GM13976 (cell line): ENCODE results near the gene PTF1A.

Experiments used
- DNase-seq: peaks from one replicate; pipeline ENCODE4 v3.0.0; 2012; ENCODE audit warnings: low spot score
- in situ Hi-C: fragments of 300-500 bp; cut with MboI; formaldehyde crosslinking; loops from one replicate; pipeline ENCODE4 v1.12.0; 2022; ENCODE audit warnings: low sequenced_read_pairs, mixed read lengths, inconsistent platforms; ENCODE audit not compliant: unreplicated experiment
- TF ChIP-seq, protein P1 (sequence below): IDR thresholded peaks from 2 replicates; pipeline ENCODE4 v1.5.1; 2012; ENCODE audit warnings: borderline replicate concordance, mild to moderate bottlenecking; ENCODE audit not compliant: insufficient read depth; ENCODE audit errors: extremely low read depth, missing control alignments, control extremely low read depth

Gene PTF1A

DNA sequence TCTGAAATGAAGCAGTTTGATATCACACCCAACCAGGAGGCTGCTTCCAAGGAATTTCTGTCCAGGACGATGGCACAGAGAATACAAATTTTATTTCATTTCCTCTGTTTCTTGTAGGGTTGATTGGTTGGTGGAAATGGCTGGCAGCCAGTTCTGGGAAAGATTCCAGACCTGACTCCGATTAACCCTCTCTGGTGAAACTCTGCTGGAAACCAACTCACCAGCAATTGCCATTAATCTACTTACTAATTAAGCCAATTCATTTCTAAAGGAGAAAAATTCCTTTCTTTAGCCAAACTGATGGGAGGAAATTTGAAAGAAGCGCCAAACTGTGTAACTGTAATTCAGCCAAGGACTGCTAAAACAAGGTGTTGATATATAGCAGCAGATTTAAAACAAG is 10.7 kb downstream of the PTF1A start:
- in situ Hi-C loops, result no loop called here
- no peak for DNase-seq
- TF ChIP-seq, protein P1, sequence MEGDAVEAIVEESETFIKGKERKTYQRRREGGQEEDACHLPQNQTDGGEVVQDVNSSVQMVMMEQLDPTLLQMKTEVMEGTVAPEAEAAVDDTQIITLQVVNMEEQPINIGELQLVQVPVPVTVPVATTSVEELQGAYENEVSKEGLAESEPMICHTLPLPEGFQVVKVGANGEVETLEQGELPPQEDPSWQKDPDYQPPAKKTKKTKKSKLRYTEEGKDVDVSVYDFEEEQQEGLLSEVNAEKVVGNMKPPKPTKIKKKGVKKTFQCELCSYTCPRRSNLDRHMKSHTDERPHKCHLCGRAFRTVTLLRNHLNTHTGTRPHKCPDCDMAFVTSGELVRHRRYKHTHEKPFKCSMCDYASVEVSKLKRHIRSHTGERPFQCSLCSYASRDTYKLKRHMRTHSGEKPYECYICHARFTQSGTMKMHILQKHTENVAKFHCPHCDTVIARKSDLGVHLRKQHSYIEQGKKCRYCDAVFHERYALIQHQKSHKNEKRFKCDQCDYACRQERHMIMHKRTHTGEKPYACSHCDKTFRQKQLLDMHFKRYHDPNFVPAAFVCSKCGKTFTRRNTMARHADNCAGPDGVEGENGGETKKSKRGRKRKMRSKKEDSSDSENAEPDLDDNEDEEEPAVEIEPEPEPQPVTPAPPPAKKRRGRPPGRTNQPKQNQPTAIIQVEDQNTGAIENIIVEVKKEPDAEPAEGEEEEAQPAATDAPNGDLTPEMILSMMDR, result no peak

DNA sequence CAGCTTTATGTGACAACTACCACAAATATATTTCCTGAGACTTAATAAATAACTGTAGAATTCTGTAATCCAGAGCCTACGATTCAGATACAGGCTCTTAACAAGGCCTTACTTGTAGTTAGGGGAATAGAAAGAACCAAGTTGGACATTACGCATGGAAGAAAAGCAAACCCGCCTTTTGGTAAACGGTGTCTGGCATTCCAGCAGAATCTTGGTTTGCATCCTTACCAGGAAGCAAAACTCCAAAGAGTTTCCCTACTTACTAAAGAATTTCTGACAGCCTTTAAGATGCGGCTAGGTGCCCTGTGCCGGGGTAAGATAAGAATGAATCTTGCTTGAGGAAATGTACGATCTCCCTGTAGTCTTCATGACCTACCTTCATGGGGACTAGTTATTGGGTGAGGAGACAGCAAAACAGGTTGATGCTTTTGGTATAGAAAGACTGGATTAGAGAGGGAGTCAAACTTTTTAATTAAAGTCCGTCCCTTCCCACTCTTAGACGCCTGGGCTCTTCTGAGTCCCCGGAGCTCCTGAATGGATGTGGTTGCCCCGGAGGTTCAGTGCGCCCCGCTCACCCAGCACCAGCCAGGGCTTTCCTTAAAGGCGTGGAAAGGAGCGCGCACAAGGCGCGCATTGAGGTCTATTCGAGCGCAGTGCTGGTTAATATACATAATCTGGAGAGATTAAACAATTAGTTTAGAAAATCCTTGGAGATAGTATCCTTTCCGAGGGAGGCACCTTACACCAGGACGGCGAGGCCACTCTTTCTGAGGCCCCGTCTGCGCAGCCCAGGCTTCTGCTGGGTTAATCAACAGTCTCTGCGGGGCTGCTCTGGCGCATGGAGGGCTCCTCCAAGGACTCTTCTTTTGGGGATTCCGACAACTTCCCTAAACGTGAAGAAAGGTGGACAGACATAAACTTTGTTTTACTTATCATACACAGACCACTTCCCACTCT is 11.5 kb downstream of the PTF1A start:
- in situ Hi-C loops, result no loop called here
- DNase-seq, result no peak
- TF ChIP-seq, protein P1, result no peak

DNA sequence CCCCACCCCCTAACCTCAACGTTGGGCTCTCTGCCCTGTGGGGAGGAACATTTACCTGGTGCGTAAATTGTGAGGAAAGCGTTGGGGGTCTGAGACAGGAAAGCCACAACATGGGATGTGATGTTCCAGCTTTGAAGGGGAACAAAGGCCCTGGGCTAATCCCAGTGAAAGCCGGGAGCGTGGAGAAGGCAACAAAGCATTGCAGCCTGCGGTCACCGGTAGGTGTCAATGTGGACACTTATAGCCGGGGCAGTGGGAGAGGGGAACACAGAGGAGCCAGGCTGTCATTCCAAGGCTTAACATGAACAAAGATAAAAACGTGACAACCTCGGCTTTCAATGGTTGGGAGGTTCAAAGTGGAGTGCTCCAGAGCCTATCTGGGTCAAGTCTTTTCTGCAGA is 12.7 kb downstream of the PTF1A start:
- no peak for DNase-seq
- in situ Hi-C loops, result no loop called here

DNA sequence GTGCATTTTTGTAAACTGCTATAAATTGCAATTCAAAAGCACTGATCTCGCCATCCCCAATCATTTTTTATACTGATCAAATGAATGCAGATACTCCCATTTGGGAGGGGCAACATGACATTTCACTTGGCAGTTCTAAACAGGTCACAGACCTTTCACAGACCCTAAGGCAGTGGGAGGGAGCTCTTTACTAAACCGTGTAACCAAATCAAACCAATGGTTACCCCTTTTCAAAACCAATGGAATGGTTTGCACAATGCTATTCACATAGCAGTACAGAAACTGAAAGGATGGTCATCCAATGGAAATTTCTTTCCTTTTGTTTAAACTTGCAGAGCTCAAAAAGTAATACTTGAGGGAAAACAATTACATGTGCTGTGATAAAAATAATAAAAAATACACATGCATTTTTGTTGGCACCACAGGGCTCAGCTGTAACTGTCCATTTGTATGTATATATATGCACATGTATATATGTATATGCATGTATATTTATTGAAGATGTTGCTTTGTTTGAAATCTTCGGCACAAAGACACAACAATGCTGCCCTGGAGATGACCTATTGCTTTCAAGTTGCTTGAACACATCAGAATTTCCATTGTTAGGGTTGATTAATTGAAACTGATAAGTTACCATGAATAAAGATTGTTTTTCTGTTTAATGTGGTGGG is 14.0 kb downstream of the PTF1A start:
- TF ChIP-seq, protein P1, result no peak
- in situ Hi-C loops, result no loop called here
- DNase-seq, result no peak

More for the DNA sequence above, 12.7 kb downstream of the PTF1A start:
- TF ChIP-seq, protein P1, result no peak

DNA sequence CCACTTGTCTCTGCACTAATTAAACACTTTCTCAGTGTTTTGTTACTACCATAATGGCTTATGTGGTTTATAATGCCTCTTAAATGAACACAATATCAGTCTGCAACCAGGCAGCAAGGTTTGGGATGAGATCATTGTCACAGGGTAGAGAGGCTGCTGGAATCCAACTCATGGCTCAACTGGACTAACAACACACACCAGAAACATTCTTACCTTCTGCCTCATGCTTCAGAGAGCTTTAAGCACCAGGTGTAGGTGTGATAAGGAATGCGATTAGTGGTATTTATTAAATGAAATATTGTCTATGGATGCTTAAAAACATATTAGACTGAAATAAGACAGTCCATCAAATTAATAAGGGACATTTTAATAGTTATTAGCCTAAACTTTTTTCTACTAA is 25.4 kb downstream of the PTF1A start:
- TF ChIP-seq, protein P1, result no peak
- in situ Hi-C loops, result no loop called here
- DNase-seq, result no peak

DNA sequence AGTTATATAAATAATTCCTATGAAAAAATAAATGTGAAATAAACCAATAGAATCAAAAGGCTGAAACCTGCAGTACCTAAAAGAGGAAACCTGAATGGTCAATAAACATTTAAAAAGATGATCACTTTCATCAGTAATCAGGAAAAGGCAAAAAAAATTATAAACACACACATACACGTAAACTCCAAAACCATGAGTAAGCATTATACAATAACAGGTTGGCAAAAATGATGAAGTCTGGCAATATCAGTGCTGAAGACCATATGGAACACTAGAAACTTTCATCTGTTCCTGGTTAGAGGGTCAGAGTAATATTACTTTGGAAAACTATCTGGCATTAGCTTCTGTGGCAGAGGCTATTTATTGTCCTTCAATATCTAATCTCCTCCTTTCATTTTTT is 38.5 kb downstream of the PTF1A start:
- no peak for DNase-seq
- TF ChIP-seq, protein P1, result no peak
- in situ Hi-C loops, result no loop called here
